NK-92 (cell line): ENCODE measurements around the gene PDIA4.
"Not testable (repeated sequence)": the region's sequence is repeated elsewhere in the genome, so short reads cannot be mapped to it uniquely, and the experiment has no call there.

Source experiments
- DNase-seq: peaks from one replicate; lab custom pipeline; 2025; ENCODE audit not compliant: unreplicated experiment; lab: John Stamatoyannopoulos, UW

PDIA4 gene

GRCh38 chr7:149038641-149039040, 10.3 kb upstream of the PDIA4 start:
- not testable (repeated sequence) for DNase-seq

- no peak for DNase-seq
Observed at GRCh38 chr7:149036676-149037075, 8.4 kb upstream of the PDIA4 start.

- no peak for DNase-seq
Observed at GRCh38 chr7:149031353-149031910, 3.1 kb upstream of the PDIA4 start.

GRCh38 chr7:149030439-149030838, 2.1 kb upstream of the PDIA4 start:
- not testable (repeated sequence) for DNase-seq

GRCh38 chr7:149027611-149028345, 527 bp downstream of the PDIA4 start:
- DNase-seq, result no peak

- no peak for DNase-seq
Observed at GRCh38 chr7:149027055-149027454, 1.2 kb downstream of the PDIA4 start.

GRCh38 chr7:149023662-149024061, 4.6 kb downstream of the PDIA4 start:
- no peak for DNase-seq

GRCh38 chr7:149022756-149023360, 5.4 kb downstream of the PDIA4 start:
- no peak for DNase-seq

- DNase-seq, result no peak
Observed at GRCh38 chr7:149021725-149022062, 6.6 kb downstream of the PDIA4 start.

- no peak for DNase-seq
Observed at GRCh38 chr7:149020483-149020882, 7.8 kb downstream of the PDIA4 start.

- no peak for DNase-seq
Observed at GRCh38 chr7:149016876-149017275, 11.4 kb downstream of the PDIA4 start.

GRCh38 chr7:149014309-149014708, 14.0 kb downstream of the PDIA4 start:
- DNase-seq, result no peak

- DNase-seq, result no peak
Observed at GRCh38 chr7:149013876-149014275, 14.4 kb downstream of the PDIA4 start.

- DNase-seq, result not testable (repeated sequence)
Observed at GRCh38 chr7:149012730-149013129, 15.6 kb downstream of the PDIA4 start.

GRCh38 chr7:149011491-149011890, 16.8 kb downstream of the PDIA4 start:
- DNase-seq, result no peak

- DNase-seq, result no peak
Observed at GRCh38 chr7:149010451-149010850, 17.9 kb downstream of the PDIA4 start.

- DNase-seq, result no peak
Observed at GRCh38 chr7:149009527-149009926, 18.8 kb downstream of the PDIA4 start.

GRCh38 chr7:149007611-149008010, 20.7 kb downstream of the PDIA4 start:
- no peak for DNase-seq

GRCh38 chr7:149007146-149007545, 21.2 kb downstream of the PDIA4 start:
- DNase-seq, result no peak

GRCh38 chr7:149006345-149006725, 22.0 kb downstream of the PDIA4 start:
- no peak for DNase-seq

- DNase-seq, result peak; percentile 9
Observed at GRCh38 chr7:149005427-149006344, 22.6 kb downstream of the PDIA4 start.
